HG02610 (cell line): ENCODE results near the gene HIBCH.
"Not testable (repeated sequence)": the region's sequence is repeated elsewhere in the genome, so short reads cannot be mapped to it uniquely, and the experiment has no call there.

Source experiments
- ATAC-seq: cut with Tn5 transposase; IDR thresholded peaks from one replicate; pipeline ENCODE4 v1.9.1; 2021; ENCODE audit warnings: mild to moderate bottlenecking, moderate library complexity; ENCODE audit not compliant: unreplicated experiment

Gene HIBCH

DNA sequence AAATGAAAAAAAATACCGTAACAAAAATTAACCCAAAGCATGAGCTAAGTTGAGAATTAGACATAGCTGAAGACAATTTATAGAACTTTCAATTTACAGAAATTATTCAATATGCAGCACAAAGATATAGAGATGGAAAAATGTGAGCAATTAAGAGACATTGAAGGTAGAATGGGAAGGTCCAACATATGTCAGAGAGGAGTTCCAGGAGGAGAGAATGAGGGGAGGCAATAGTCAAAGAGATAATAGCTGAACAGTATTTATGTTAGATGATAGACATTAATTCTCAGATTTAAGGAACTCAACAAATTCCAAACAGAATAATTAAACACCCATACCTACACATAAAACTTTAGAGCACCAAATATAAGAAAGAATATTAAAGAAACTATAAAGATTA lies 154.1 kb downstream of the HIBCH start:
- no peak for ATAC-seq

DNA sequence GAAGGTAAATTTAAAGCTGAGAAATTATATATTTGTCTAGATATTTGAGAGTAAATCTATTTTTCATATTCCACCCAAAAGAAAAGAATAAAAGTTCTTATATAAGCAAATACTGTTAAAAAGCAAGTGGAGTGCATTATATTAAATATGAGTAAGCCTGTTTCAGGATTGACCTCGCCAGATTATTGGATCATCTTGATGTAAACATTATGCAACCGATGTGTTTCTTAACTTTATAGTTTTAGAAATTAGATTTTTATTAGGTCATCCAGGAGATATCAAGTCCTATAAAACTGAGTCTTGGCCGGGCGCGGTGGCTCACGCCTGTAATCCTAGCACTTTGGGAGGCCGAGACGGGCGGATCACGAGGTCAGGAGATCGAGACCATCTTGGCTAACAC lies 156.8 kb downstream of the HIBCH start:
- ATAC-seq, result no peak

DNA sequence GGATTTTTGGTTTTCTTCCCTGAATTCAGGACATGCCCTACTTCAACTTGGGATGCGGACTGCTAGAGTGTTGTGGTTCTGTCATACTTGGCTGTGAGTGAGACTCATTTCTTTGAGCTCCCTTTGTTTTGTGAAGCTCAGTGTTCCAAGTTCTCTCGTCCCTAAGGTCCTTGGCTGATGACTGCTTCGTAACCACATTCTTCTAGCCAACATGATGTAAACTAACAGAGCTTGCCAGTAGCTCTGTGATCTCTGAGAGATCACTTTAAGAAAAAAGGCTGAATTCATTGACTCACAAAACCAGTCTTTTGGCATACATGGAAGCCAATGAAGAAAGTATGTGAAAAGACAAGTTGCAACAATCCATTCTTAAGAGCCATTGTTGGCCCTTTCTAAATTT lies 160.2 kb downstream of the HIBCH start:
- no peak for ATAC-seq

DNA sequence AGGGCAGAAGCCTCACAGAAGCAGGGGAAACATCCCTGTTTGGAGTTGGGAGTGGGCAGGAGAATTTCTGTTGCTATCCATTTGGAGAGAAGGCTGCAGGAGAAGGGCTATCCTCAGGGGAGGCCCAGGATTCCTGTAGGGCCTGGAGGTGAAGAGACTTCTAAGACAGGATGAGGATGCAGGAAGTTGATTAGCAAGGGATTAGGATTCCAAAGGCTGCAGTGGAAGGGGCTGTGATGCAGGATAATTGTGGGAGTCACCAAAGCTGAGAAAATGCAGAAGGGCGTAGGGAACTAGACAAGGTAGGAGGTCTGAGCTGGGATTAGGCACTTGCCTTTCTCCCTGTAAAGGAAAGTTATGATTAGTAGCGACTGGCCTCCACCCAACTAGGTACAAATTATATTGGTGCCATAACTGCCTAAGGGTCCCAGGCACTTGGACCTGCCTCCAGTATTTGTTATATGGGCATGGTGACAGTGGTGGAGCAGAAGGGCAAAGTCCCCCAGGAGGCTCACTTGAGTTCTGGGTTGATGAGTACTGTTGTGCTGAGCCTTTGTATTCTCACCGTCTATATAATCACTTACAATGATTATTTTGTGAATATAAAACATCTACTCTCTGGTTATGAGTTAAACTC lies 160.7 kb downstream of the HIBCH start:
- ATAC-seq, result no peak

DNA sequence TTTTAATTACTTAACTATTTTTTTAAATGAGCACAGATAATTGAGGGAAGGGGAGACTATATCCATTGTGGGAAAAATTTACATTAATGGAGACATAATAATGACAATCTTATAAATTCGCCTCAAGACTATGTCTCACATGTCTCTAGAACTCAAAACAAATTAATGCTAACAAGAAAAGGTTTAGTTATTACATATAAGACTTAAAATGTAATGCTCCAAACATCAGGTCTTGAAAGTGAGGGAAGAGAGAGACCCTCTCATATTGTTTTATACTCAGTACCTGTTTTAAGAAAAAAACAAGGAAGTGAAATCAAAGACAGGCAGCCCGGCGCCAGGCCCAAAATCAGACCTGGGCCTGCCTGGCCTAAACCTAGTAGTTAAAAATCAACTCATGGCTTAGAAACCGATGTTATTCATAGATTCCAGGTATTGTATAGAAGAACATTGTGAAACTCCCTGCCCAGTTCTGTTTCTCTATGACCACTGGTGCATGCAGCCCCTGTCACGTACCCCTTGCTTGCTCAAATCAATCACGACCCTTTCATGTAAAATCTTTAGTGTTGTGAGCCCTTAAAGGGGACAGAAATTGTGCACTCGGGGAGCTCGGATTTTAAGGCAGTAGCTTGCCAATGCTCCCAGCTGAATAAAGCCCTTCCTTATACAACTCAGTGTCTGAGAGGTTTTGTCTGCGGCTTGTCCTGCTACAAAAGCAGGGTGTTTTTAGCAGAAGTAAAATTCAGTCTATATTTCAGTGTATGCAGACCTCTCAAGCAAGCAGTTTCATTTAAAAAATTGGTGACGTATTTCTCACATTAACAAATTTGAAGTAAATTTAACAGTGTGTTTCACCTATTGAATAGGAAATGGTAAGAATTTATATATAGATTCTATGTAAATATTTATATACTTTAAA lies 161.8 kb downstream of the HIBCH start:
- ATAC-seq, result not testable (repeated sequence)

DNA sequence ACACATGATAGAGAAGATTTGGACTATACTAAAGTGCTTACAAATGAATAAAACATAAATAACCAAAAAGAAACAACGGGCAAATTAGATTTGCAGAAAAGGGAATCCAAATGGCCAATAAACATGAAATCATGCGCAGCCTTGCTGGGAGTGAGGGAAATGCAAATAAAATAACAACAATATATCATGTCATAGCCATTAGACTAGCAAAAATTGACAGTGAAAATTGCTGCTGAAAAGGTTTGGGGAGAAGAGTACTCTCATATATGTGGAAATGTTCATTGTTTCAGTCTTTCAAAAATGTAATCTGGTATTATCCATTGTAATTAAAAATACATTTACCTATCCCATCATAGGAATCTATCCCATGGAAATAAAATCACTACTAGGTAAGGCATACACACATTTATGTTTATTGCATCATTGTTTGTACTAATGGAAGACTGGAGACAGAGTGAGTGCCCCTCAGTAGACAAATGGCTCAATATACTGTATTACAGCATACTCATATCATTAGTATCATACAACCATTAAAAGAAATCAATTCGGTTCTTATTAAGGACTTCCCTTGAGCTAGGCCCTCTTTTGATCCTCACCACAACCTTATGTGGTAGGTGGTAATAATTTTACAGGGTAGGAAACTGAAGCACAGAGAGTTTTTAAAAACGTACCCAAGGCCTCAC lies 163.0 kb downstream of the HIBCH start:
- no peak for ATAC-seq
